IMR-90 (cell line): ENCODE measurements around the gene NRAS. TPM values are rescaled to one million over a fixed set of nuclear protein-coding genes. Genes with fewer than 3 reads are reported as not detected.

Experiments used
- ATAC-seq: fragments of 200-7000 bp; cut with Tn5 transposase; 2 replicates; pipeline ENCODE4 v1.9.1; 2020; ENCODE audit warnings: low read depth, mild to moderate bottlenecking, moderate library complexity
- BruUV-seq: library from RNA; stranded (reverse); fragments of 400-500 nt; replicated peaks from 2 replicates; lab custom pipeline; 2021; lab: Mats Ljungman, UMichigan
- CTCF ChIA-PET: fragments of 300-600 bp; formaldehyde crosslinking; extraction: SDS; loops from one replicate; lab custom pipeline; 2021; ENCODE audit warnings: antibody characterized with exemption; lab: Yijun Ruan, JAX
- POLR2A ChIA-PET: fragments of 300-600 bp; sonication (Branson Sonifier 250); formaldehyde crosslinking; loops from one replicate; lab custom pipeline; 2022; ENCODE audit warnings: antibody characterized with exemption; ENCODE audit not compliant: unreplicated experiment; lab: Charles Lee
- DNase-seq: peaks from one replicate; pipeline ENCODE4 v3.0.0; 2013
- H2AFZ ChIP-seq: replicated peaks from 2 replicates; pipeline ENCODE3; 2013; ENCODE audit warnings: low read length, mild to moderate bottlenecking; ENCODE audit not compliant: poor library complexity
- H2AK5ac ChIP-seq: 2 replicates; pipeline ENCODE4 v1.6.1; 2013; ENCODE audit warnings: low read depth, low read length, inconsistent platforms
- H2AK9ac ChIP-seq: replicated peaks from 2 replicates; pipeline ENCODE3; 2013; ENCODE audit warnings: mild to moderate bottlenecking, low read depth, low read length, moderate library complexity; ENCODE audit not compliant: poor library complexity
- H2BK120ac ChIP-seq: 2 replicates; pipeline ENCODE4 v1.6.1; 2013; ENCODE audit warnings: low read depth, low read length, inconsistent platforms
- H2BK15ac ChIP-seq: 3 replicates; pipeline ENCODE4 v1.6.1; 2013; ENCODE audit warnings: low read depth, low read length, inconsistent platforms
- H2BK20ac ChIP-seq: 2 replicates; pipeline ENCODE4 v1.6.1; 2013; ENCODE audit warnings: low read depth, mild to moderate bottlenecking, inconsistent platforms, low read length, moderate library complexity
- H2BK5ac ChIP-seq: 2 replicates; pipeline ENCODE4 v1.6.1; 2013; ENCODE audit warnings: mild to moderate bottlenecking, low read depth, low read length, inconsistent platforms; ENCODE audit not compliant: poor library complexity, severe bottlenecking
- H3K14ac ChIP-seq: replicated peaks from 2 replicates; pipeline ENCODE4 v1.6.1; 2013; ENCODE audit warnings: low read depth, low read length, inconsistent platforms
- H3K18ac ChIP-seq: 2 replicates; pipeline ENCODE4 v1.6.1; 2013; ENCODE audit warnings: low read depth, low read length, control low read depth
- H3K23ac ChIP-seq: 2 replicates; pipeline ENCODE4 v1.6.1; 2013; ENCODE audit warnings: low read depth, low read length, inconsistent platforms
- H3K27ac ChIP-seq: 2 replicates; pipeline ENCODE4 v1.5.1; 2013; ENCODE audit warnings: mild to moderate bottlenecking, control low read depth, low read length; ENCODE audit not compliant: insufficient read depth
- H3K27me3 ChIP-seq: 2 replicates; pipeline ENCODE4 v1.6.1; 2013; ENCODE audit warnings: low read length; ENCODE audit not compliant: control insufficient read depth, insufficient read depth
- H3K36me3 ChIP-seq: 2 replicates; pipeline ENCODE4 v1.6.1; 2013; ENCODE audit warnings: low read length, mixed read lengths; ENCODE audit not compliant: control insufficient read depth, insufficient read depth
- H3K4ac ChIP-seq: 2 replicates; pipeline ENCODE4 v1.6.1; 2013; ENCODE audit warnings: low read depth, low read length, inconsistent platforms
- H3K4me1 ChIP-seq: 2 replicates; pipeline ENCODE4 v1.6.1; 2013; ENCODE audit warnings: low read length, mixed read lengths; ENCODE audit not compliant: control insufficient read depth, insufficient read depth
- H3K4me2 ChIP-seq: 2 replicates; pipeline ENCODE4 v1.6.1; 2013; ENCODE audit warnings: low read depth, mild to moderate bottlenecking, control low read depth, low read length, moderate library complexity
- H3K4me3 ChIP-seq: 2 replicates; pipeline ENCODE4 v1.5.1; 2013; ENCODE audit warnings: low read depth, mild to moderate bottlenecking, control low read depth, low read length, moderate library complexity; ENCODE audit not compliant: insufficient read depth
- H3K56ac ChIP-seq: 2 replicates; pipeline ENCODE4 v1.6.1; 2013; ENCODE audit warnings: low read length, inconsistent platforms; ENCODE audit not compliant: insufficient read depth; ENCODE audit errors: extremely low read depth
- H3K79me1 ChIP-seq, 2 experiments: 2 replicates each; pipeline ENCODE4 v1.6.1; 2013; ENCODE audit warnings: low read length in 2 of 2, inconsistent platforms in 1 of 2, low read depth in 1 of 2
- H3K9ac ChIP-seq: 2 replicates; pipeline ENCODE4 v1.6.1; 2013; ENCODE audit warnings: low read depth, low read length, control low read depth
- H3K9me1 ChIP-seq: 2 replicates; pipeline ENCODE4 v1.6.1; 2013; ENCODE audit warnings: low read length, inconsistent platforms; ENCODE audit not compliant: insufficient read depth
- H3K9me3 ChIP-seq: 2 replicates; pipeline ENCODE4 v1.6.1; 2013; ENCODE audit warnings: low read length; ENCODE audit not compliant: control insufficient read depth, insufficient read depth
- H4K20me1 ChIP-seq: 2 replicates; pipeline ENCODE4 v1.6.1; 2013; ENCODE audit warnings: low read length, inconsistent platforms; ENCODE audit not compliant: insufficient read depth
- H4K5ac ChIP-seq: 2 replicates; pipeline ENCODE4 v1.6.1; 2013; ENCODE audit warnings: mild to moderate bottlenecking, low read depth, low read length, control low read depth
- H4K8ac ChIP-seq, 2 experiments: 2 replicates each; pipeline ENCODE4 v1.6.1; 2013; ENCODE audit warnings: low read depth in 2 of 2, low read length in 2 of 2, control low read depth in 1 of 2, inconsistent platforms in 1 of 2
- H4K91ac ChIP-seq: 2 replicates; pipeline ENCODE4 v1.6.1; 2013; ENCODE audit warnings: low read depth, low read length, inconsistent platforms; ENCODE audit not compliant: insufficient read depth
- CEBPB ChIP-seq: IDR thresholded peaks from 2 replicates; pipeline ENCODE4 v1.6.1; 2012; ENCODE audit warnings: low read depth, low read length, improper control_type of control experiment
- CHD1 ChIP-seq: IDR thresholded peaks from 2 replicates; pipeline ENCODE4 v1.6.1; 2012; ENCODE audit warnings: low read depth, low read length, improper control_type of control experiment
- MXI1 ChIP-seq: IDR thresholded peaks from 2 replicates; pipeline ENCODE4 v1.6.1; 2012; ENCODE audit warnings: low read depth, mild to moderate bottlenecking, low read length, moderate library complexity, borderline replicate concordance
- POLR2A ChIP-seq: IDR thresholded peaks from 2 replicates; pipeline ENCODE4 v1.6.1; 2012; ENCODE audit warnings: mild to moderate bottlenecking, low read depth, low read length
- USF2 ChIP-seq: fragments of 150-350 bp; IDR thresholded peaks from 2 replicates; pipeline ENCODE4 v1.6.1; 2017; ENCODE audit warnings: mild to moderate bottlenecking, antibody characterized with exemption, low read length, low read depth
- WGBS, 2 experiments: methylation state at CpG; one replicate each; pipeline versions ENCODE4 v1.1.5 to v1.1.7; 2013; ENCODE audit warnings: missing lambda C conversion rate in 2 of 2; ENCODE audit not compliant: insufficient read length in 1 of 2; ENCODE audit errors: extremely low coverage in 2 of 2; 5-methylcytosine and 5-hydroxymethylcytosine counted together
- dilution Hi-C: fragments of 300-500 bp; cut with HindIII; formaldehyde crosslinking; loops from one replicate; pipeline ENCODE4 v1.14.3; 2018; ENCODE audit warnings: low sequenced_read_pairs; ENCODE audit not compliant: unreplicated experiment
- in situ Hi-C: fragments of 300-500 bp; cut with MboI; formaldehyde crosslinking; loops from 3 replicates; pipeline ENCODE4 v1.14.3; 2019; ENCODE audit warnings: low sequenced_read_pairs, inconsistent platforms, mixed read lengths
- intact Hi-C: fragments of 100-400 bp; cut with micrococcal nuclease; formaldehyde crosslinking; loops from 2 replicates; pipeline ENCODE4 v1.10.0; 2022
- polyA plus RNA-seq, 3 experiments: library from polyadenylated mRNA; depleted of rRNA; stranded (reverse); fragments of >200 nt; gene quantifications; 2 replicates each; pipeline ENCODE4 v1.2.3, GENCODE V29; 2012; ENCODE audit warnings: low replicate concordance in 1 of 3
- total RNA-seq: library from RNA; depleted of rRNA; stranded (reverse); fragments of >200 nt; gene quantifications from 2 replicates; pipeline ENCODE4 v1.2.3, GENCODE V29; 2012

NRAS gene
- total and polyA plus RNA-seq, 2 of the 4 experiments (the other 2 are of a cell fraction) = 27.4 to 85.9 TPM

GRCh38 chr1:114688526-114688925 is 28.0 kb downstream of the NRAS start:
- H3K27ac ChIP-seq = no peak overlapping the region
- H4K5ac ChIP-seq = no peak overlapping the region
- no peaks in the 10 kb centered on the region for H3K9me1 ChIP-seq
- H2BK20ac ChIP-seq = no peak overlapping the region
- no peak overlapping the region for H3K56ac ChIP-seq
- TF ChIP-seq CEBPB (peak; percentile 32; the same call in 1 of the 2 replicates), POLR2A (no peak), MXI1 (no peak), USF2 (no peak), CHD1 (no peak)
- H3K79me1 ChIP-seq = no peaks in the 10 kb centered on the region
- H3K23ac ChIP-seq = no peak overlapping the region
- H4K91ac ChIP-seq = no peak overlapping the region
- H3K18ac ChIP-seq = no peak overlapping the region
- H3K4me1 ChIP-seq = no peaks in the 10 kb centered on the region
- DNase-seq = no peak
- H3K4me2 ChIP-seq = no peak overlapping the region
- no peak overlapping the region for H3K4ac ChIP-seq
- no peak for ATAC-seq
- no peaks in the 10 kb centered on the region for H3K9me3 ChIP-seq
- H3K14ac ChIP-seq = no peak overlapping the region
- no peak overlapping the region for H2AFZ ChIP-seq
- ChIA-PET CTCF (no interaction called here), POLR2A (no interaction called here)
- no peak overlapping the region for H3K9ac ChIP-seq
- H3K4me3 ChIP-seq = no peak overlapping the region
- H2BK5ac ChIP-seq = no peak overlapping the region
- no peak overlapping the region for H2AK9ac ChIP-seq
- WGBS, 2 experiments = no CpG with 5 or more reads among the region's 4 CpGs
- dilution Hi-C loops (no loop called here), intact Hi-C loops (no loop called here), in situ Hi-C loops (no loop called here)
- no peaks in the 10 kb centered on the region for H3K36me3 ChIP-seq
- no peak overlapping the region for H2AK5ac ChIP-seq
- no peak overlapping the region for H4K8ac ChIP-seq
- peaks cover 21% of the 10 kb centered on the region for H3K27me3 ChIP-seq
- H2BK120ac ChIP-seq = no peak overlapping the region
- H4K20me1 ChIP-seq = no peaks in the 10 kb centered on the region
- H2BK15ac ChIP-seq = no peak overlapping the region
- no TSS peak for BruUV-seq
